Effector CD8-positive, alpha-beta T cell (primary cell): Measurements from ENCODE around the gene FAM124A.
"Not testable (repeated sequence)": the region's sequence is repeated elsewhere in the genome, so short reads cannot be mapped to it uniquely, and the experiment has no call there.

Experiments used
- DNase-seq: peaks from one replicate; lab custom pipeline; 2025; lab: John Stamatoyannopoulos, UW

The FAM124A gene

GRCh38 chr13:51270623-51271415, 48.6 kb downstream of the FAM124A start:
- no peak for DNase-seq

GRCh38 chr13:51271528-51272085, 49.4 kb downstream of the FAM124A start:
- no peak for DNase-seq

GRCh38 chr13:51275101-51275500, 52.9 kb downstream of the FAM124A start:
- DNase-seq = no peak

GRCh38 chr13:51276636-51277035, 54.4 kb downstream of the FAM124A start:
- no peak for DNase-seq

- DNase-seq = no peak
Observed at GRCh38 chr13:51277928-51278327, 55.7 kb downstream of the FAM124A start.

- DNase-seq = no peak
Observed at GRCh38 chr13:51278426-51279130, 56.4 kb downstream of the FAM124A start.

- DNase-seq = no peak
Observed at GRCh38 chr13:51280379-51280940, 58.3 kb downstream of the FAM124A start.

GRCh38 chr13:51282322-51282721, 60.1 kb downstream of the FAM124A start:
- DNase-seq = no peak

- DNase-seq = not testable (repeated sequence)
Observed at GRCh38 chr13:51282923-51283322, 60.7 kb downstream of the FAM124A start.

- no peak for DNase-seq
Observed at GRCh38 chr13:51283371-51283770, 61.2 kb downstream of the FAM124A start.

GRCh38 chr13:51284339-51284738, 62.1 kb downstream of the FAM124A start:
- DNase-seq = no peak

- DNase-seq = peak; percentile 23
Observed at GRCh38 chr13:51286135-51287002, 64.2 kb downstream of the FAM124A start.

GRCh38 chr13:51287758-51288157, 65.6 kb downstream of the FAM124A start:
- no peak for DNase-seq

- not testable (repeated sequence) for DNase-seq
Observed at GRCh38 chr13:51288254-51288653, 66.1 kb downstream of the FAM124A start.

GRCh38 chr13:51291341-51291740, 69.1 kb downstream of the FAM124A start:
- DNase-seq = no peak

- no peak for DNase-seq
Observed at GRCh38 chr13:51292000-51292565, 69.9 kb downstream of the FAM124A start.

GRCh38 chr13:51297556-51297955, 75.4 kb downstream of the FAM124A start:
- DNase-seq = no peak

- no peak for DNase-seq
Observed at GRCh38 chr13:51298812-51299211, 76.6 kb downstream of the FAM124A start.

- DNase-seq = no peak
Observed at GRCh38 chr13:51303063-51303552, 80.9 kb downstream of the FAM124A start.

GRCh38 chr13:51303882-51304281, 81.7 kb downstream of the FAM124A start:
- DNase-seq = no peak
